Lower leg skin (tissue), 4 donors: ENCODE data around the gene PRDM11. TPM values are rescaled to one million over a fixed set of nuclear protein-coding genes. Genes with fewer than 3 reads are reported as not detected.

ENCODE experiments used
- DNase-seq, 2 donors: peaks; one replicate each; pipeline ENCODE4 v3.0.0-alpha.2; 2019; ENCODE audit warnings: low spot score in 2 of 2
- H3K4me3 ChIP-seq: fragments of 200-600 bp; sonication (generic); 2 replicates; pipeline ENCODE4 v1.5.1; 2017; ENCODE audit warnings: mild to moderate bottlenecking, low read depth; ENCODE audit not compliant: poor library complexity, severe bottlenecking
- CTCF ChIP-seq, 3 donors: fragments of 450-650 bp; IDR thresholded peaks; one replicate each; pipeline ENCODE4 v1.5.1; 2016; ENCODE audit warnings: antibody characterized with exemption in 3 of 3, mild to moderate bottlenecking in 3 of 3, moderate library complexity in 2 of 3
- POLR2A ChIP-seq, 2 donors: fragments of 450-650 bp; IDR thresholded peaks; one replicate each; pipeline ENCODE4 v1.6.1; 2016 to 2017; ENCODE audit warnings: antibody characterized with exemption in 2 of 2, mild to moderate bottlenecking in 1 of 2, moderate library complexity in 1 of 2
- WGBS, 2 donors: methylation state at CpG; one replicate each; pipeline ENCODE4 v1.1.5; 2018; 5-methylcytosine and 5-hydroxymethylcytosine counted together
- intact Hi-C: fragments of 100-400 bp; cut with DNase I; formaldehyde crosslinking; loops from one replicate; pipeline ENCODE4 v1.15.0; 2023; ENCODE audit warnings: low total_unique reads
- total RNA-seq, 4 donors: library from RNA; depleted of rRNA; stranded (reverse); fragments of >200 nt; gene quantifications; one replicate each; pipeline ENCODE4 v1.1.0, GENCODE V29; 2016

The PRDM11 gene
- total RNA-seq, 4 donors from 2014 or later, result 3.2 to 9.5 (median 6.6) TPM

- DNase-seq, result no peak
- TF ChIP-seq POLR2A (IDR thresholded peaks at IDR 0.05), result no peak
- TF ChIP-seq CTCF (IDR thresholded peaks at IDR 0.05), result no peak
- intact Hi-C loops, result no loop called here
- 73 to 79% methylated on average over 4 of the region's 4 CpGs for WGBS, 2 donors
- no peak overlapping the region for H3K4me3 ChIP-seq
These were observed 124.7 kb downstream of the PRDM11 start for GRCh38 chr11:45270946-45271716.

- TF ChIP-seq POLR2A (IDR thresholded peaks at IDR 0.05) (no peak), CTCF (IDR thresholded peaks at IDR 0.05) (no peak)
- no peak overlapping the region for H3K4me3 ChIP-seq
- DNase-seq, result no peak
- intact Hi-C loops, result no loop called here
- 38 to 56% methylated on average over 2 of the region's 2 CpGs for WGBS, 2 donors
These were observed 126.3 kb downstream of the PRDM11 start for GRCh38 chr11:45272701-45273100.

- no peak overlapping the region for H3K4me3 ChIP-seq
- intact Hi-C loops, result no loop called here
- no peak for DNase-seq
- TF ChIP-seq CTCF (IDR thresholded peaks at IDR 0.05), result no peak
- TF ChIP-seq POLR2A (IDR thresholded peaks at IDR 0.05), result no peak
- 71 to 82% methylated on average over 6 of the region's 6 CpGs for WGBS, 2 donors
These were observed 127.1 kb downstream of the PRDM11 start for GRCh38 chr11:45273509-45273908.

GRCh38 chr11:45274206-45274605 is 127.8 kb downstream of the PRDM11 start:
- no peak overlapping the region for H3K4me3 ChIP-seq
- WGBS, 2 donors, result 58 to 71% methylated on average over 4 of the region's 4 CpGs
- intact Hi-C loops, result no loop called here
- no peak for TF ChIP-seq POLR2A (IDR thresholded peaks at IDR 0.05)
- TF ChIP-seq CTCF (IDR thresholded peaks at IDR 0.05), result no peak
- DNase-seq, result no peak

GRCh38 chr11:45275828-45276227 is 129.4 kb downstream of the PRDM11 start:
- no peak overlapping the region for H3K4me3 ChIP-seq
- DNase-seq, result no peak
- 21 to 27% methylated on average over 4 of the region's 4 CpGs for WGBS, 2 donors
- intact Hi-C loops, result no loop called here
- TF ChIP-seq POLR2A (IDR thresholded peaks at IDR 0.05), result no peak

GRCh38 chr11:45278714-45279113 is 132.3 kb downstream of the PRDM11 start:
- intact Hi-C loops, result no loop called here
- no peak for DNase-seq
- TF ChIP-seq POLR2A (IDR thresholded peaks at IDR 0.05), result no peak
- no peak for TF ChIP-seq CTCF (IDR thresholded peaks at IDR 0.05)
- 64 to 65% methylated on average over 4 of the region's 4 CpGs for WGBS, 2 donors
- H3K4me3 ChIP-seq, result no peak overlapping the region
